ENCODE measurements around the gene MXD4. TPM values are rescaled to one million over a fixed set of nuclear protein-coding genes. Genes with fewer than 3 reads are reported as not detected.

The MXD4 gene
- total RNA-seq, 4 donors from 2014 or later = 20.4 to 29.4 (median 27.7) TPM

- Histone ChIP-seq H3K36me3 (no peaks in the 10 kb centered on the region), H3K4me1 (peaks cover 19 to 20% of the 10 kb centered on the region in 2 donors), H3K9me3 (no peaks in the 10 kb centered on the region), H3K27ac (no peak overlapping the region), H3K4me3 (no peak overlapping the region), H3K27me3 (no peaks in the 10 kb centered on the region)
- DNase-seq = no peak
- no peak for ATAC-seq
- in situ Hi-C loops (cut with MboI; ENCODE audit: low sequenced_read_pairs in 4 of 4) = no loop called here
- TF ChIP-seq CTCF (IDR thresholded peaks at IDR 0.05 in 4 of 5, conservative IDR thresholded peaks at IDR 0.05 in 1 of 5) (no peak), POLR2A (IDR thresholded peaks at IDR 0.05) (no peak)
- intact Hi-C loops (cut with DNase I; ENCODE audit: low total_unique reads) = no loop called here
Observed at GRCh38 chr4:2273657-2274319, 11.9 kb upstream of the MXD4 start.

- H3K4me1 ChIP-seq = peaks cover 25% of the 10 kb centered on the region in 2 donors
- no peaks in the 10 kb centered on the region for H3K9me3 ChIP-seq
- intact Hi-C loops (cut with DNase I; ENCODE audit: low total_unique reads) (no loop called here), in situ Hi-C loops (cut with MboI; ENCODE audit: low sequenced_read_pairs in 4 of 4) (no loop called here)
- no peak for DNase-seq
- no peak overlapping the region for H3K4me3 ChIP-seq
- no peak overlapping the region for H3K27ac ChIP-seq
- no peaks in the 10 kb centered on the region for H3K36me3 ChIP-seq
- TF ChIP-seq CTCF (IDR thresholded peaks at IDR 0.05 in 4 of 5, conservative IDR thresholded peaks at IDR 0.05 in 1 of 5) = no peak
- TF ChIP-seq POLR2A (IDR thresholded peaks at IDR 0.05) = no peak
- H3K27me3 ChIP-seq = no peaks in the 10 kb centered on the region
- ATAC-seq = no peak
Observed at GRCh38 chr4:2273221-2273620, 11.3 kb upstream of the MXD4 start.

GRCh38 chr4:2272828-2273120 is 10.9 kb upstream of the MXD4 start:
- in situ Hi-C loops (cut with MboI; ENCODE audit: low sequenced_read_pairs in 4 of 4) = no loop called here
- peaks cover 29% of the 10 kb centered on the region in 2 donors for H3K4me1 ChIP-seq
- no peaks in the 10 kb centered on the region for H3K27me3 ChIP-seq
- intact Hi-C loops (cut with DNase I; ENCODE audit: low total_unique reads) = no loop called here
- no peak for TF ChIP-seq POLR2A (IDR thresholded peaks at IDR 0.05)
- no peak for TF ChIP-seq CTCF (IDR thresholded peaks at IDR 0.05 in 4 of 5, conservative IDR thresholded peaks at IDR 0.05 in 1 of 5)
- ATAC-seq = no peak
- no peak for DNase-seq
- no peaks in the 10 kb centered on the region for H3K9me3 ChIP-seq
- H3K4me3 ChIP-seq = no peak overlapping the region
- H3K27ac ChIP-seq = no peak overlapping the region
- H3K36me3 ChIP-seq = no peaks in the 10 kb centered on the region

- Histone ChIP-seq H3K27me3 (no peaks in the 10 kb centered on the region), H3K27ac (peak overlapping the region in 3 of 4 donors; percentile 28 to 82 (median 35)), H3K9me3 (no peaks in the 10 kb centered on the region), H3K36me3 (no peaks in the 10 kb centered on the region), H3K4me1 (peaks cover 29 to 32% of the 10 kb centered on the region in 2 donors), H3K4me3 (no peak overlapping the region)
- TF ChIP-seq CTCF (IDR thresholded peaks at IDR 0.05 in 4 of 5, conservative IDR thresholded peaks at IDR 0.05 in 1 of 5) (no peak), POLR2A (IDR thresholded peaks at IDR 0.05) (no peak)
- ATAC-seq = peak; percentile 14 to 44
- intact Hi-C loops (cut with DNase I; ENCODE audit: low total_unique reads) = no loop called here
- DNase-seq = no peak
- in situ Hi-C loops (cut with MboI; ENCODE audit: low sequenced_read_pairs in 4 of 4) = no loop called here
Observed at GRCh38 chr4:2272026-2272827, 10.3 kb upstream of the MXD4 start.
